CD4-positive, CD25-positive, alpha-beta regulatory T cell (primary cell): ENCODE results near the gene CDK2. TPM values are rescaled to one million over a fixed set of nuclear protein-coding genes. Genes with fewer than 3 reads are reported as not detected.
"Not testable (repeated sequence)": the region's sequence is repeated elsewhere in the genome, so short reads cannot be mapped to it uniquely, and the experiment has no call there.

Experiments used
- ATAC-seq, 2 donors: fragments of 150-1000 bp; cut with Tn5 transposase; one replicate each; pipeline ENCODE4 v1.10.0; 2021; ENCODE audit warnings: low read depth in 2 of 2, moderate number of reproducible peaks in 2 of 2, moderate library complexity in 1 of 2
- DNase-seq, 3 donors: peaks; one replicate each; pipeline versions ENCODE4 v3.0.0 to v3.0.0-alpha.2; 2012 to 2022; ENCODE audit warnings: mixed read lengths in 1 of 3
- H3K27ac ChIP-seq: one replicate; pipeline ENCODE4 v1.7.0; 2013; ENCODE audit warnings: mild to moderate bottlenecking, low read length; ENCODE audit not compliant: insufficient read depth, poor library complexity, severe bottlenecking
- H3K27me3 ChIP-seq: one replicate; pipeline ENCODE4 v1.7.0; 2013; ENCODE audit warnings: low read length; ENCODE audit not compliant: control insufficient read depth, insufficient read depth
- H3K36me3 ChIP-seq: one replicate; pipeline ENCODE4 v1.7.0; 2013; ENCODE audit warnings: mild to moderate bottlenecking, low read length, moderate library complexity; ENCODE audit not compliant: control insufficient read depth, insufficient read depth
- H3K4me1 ChIP-seq: 2 replicates; pipeline ENCODE4 v1.7.0; 2013; ENCODE audit warnings: mild to moderate bottlenecking, low read length; ENCODE audit not compliant: insufficient read depth, control insufficient read depth, poor library complexity, severe bottlenecking
- H3K4me3 ChIP-seq: one replicate; pipeline ENCODE4 v1.7.0; 2013; ENCODE audit warnings: low read depth, mild to moderate bottlenecking, low read length, moderate library complexity
- H3K9me3 ChIP-seq, 2 experiments: 1 replicate in 1 of 2; 2 replicates in 1 of 2; pipeline ENCODE4 v1.7.0; 2013; ENCODE audit warnings: low read length in 2 of 2, mild to moderate bottlenecking in 1 of 2, moderate library complexity in 1 of 2; ENCODE audit not compliant: control insufficient read depth in 2 of 2
- H3K27ac Mint-ChIP-seq, 3 donors: one replicate each; pipeline ENCODE4 v1.8.0; 2020 to 2022; ENCODE audit warnings: mild to moderate bottlenecking in 3 of 3, mixed read lengths in 3 of 3, moderate library complexity in 2 of 3
- H3K27me3 Mint-ChIP-seq: one replicate; pipeline ENCODE4 v1.8.0; 2022; ENCODE audit warnings: mild to moderate bottlenecking, mixed read lengths
- H3K36me3 Mint-ChIP-seq: one replicate; pipeline ENCODE4 v1.8.0; 2020; ENCODE audit warnings: mixed read lengths
- H3K4me1 Mint-ChIP-seq, 4 donors: one replicate each; pipeline ENCODE4 v1.8.0; 2020 to 2022; ENCODE audit warnings: mixed read lengths in 4 of 4, mild to moderate bottlenecking in 1 of 4
- H3K4me3 Mint-ChIP-seq, 4 donors: one replicate each; pipeline ENCODE4 v1.8.0; 2020 to 2022; ENCODE audit warnings: mild to moderate bottlenecking in 4 of 4, mixed read lengths in 4 of 4, moderate library complexity in 3 of 4
- H3K9me3 Mint-ChIP-seq, 7 donors: one replicate each; pipeline ENCODE4 v1.8.0; 2020 to 2022; ENCODE audit warnings: mixed read lengths in 7 of 7, mild to moderate bottlenecking in 3 of 7, moderate library complexity in 2 of 7
- polyA plus RNA-seq, 4 donors: library from polyadenylated mRNA; unstranded; fragments of 300-500 nt; fragmentation: Illumina TruSeq; gene quantifications; one replicate each; pipeline ENCODE4 v1.2.3, GENCODE V29; 2021
- total RNA-seq: library from RNA; stranded (reverse); gene quantifications from one replicate; pipeline ENCODE4 v1.2.3, GENCODE V29; 2022

The CDK2 gene
- total and polyA plus RNA-seq, 5 donors from 2014 or later: 8.4 to 28.0 (median 10.7) TPM

- Mint-ChIP-seq H3K27me3 (no peaks in the 10 kb centered on the region), H3K27ac (no peak overlapping the region), H3K4me3 (no peak overlapping the region), H3K9me3 (no peaks in the 10 kb centered on the region), H3K4me1 (peaks cover 8 to 34% (median 17%) of the 10 kb centered on the region in 4 donors), H3K36me3 (peaks cover 30% of the 10 kb centered on the region)
- Histone ChIP-seq H3K36me3 (peaks cover 43% of the 10 kb centered on the region), H3K27me3 (no peaks in the 10 kb centered on the region), H3K4me1 (no peaks in the 10 kb centered on the region), H3K4me3 (no peak overlapping the region), H3K9me3 (no peaks in the 10 kb centered on the region), H3K27ac (no peak overlapping the region)
- no peak for DNase-seq
- ATAC-seq: no peak
Observed at GRCh38 chr12:55983232-55983842, 16.7 kb downstream of the CDK2 start.

GRCh38 chr12:55984861-55985260 lies 18.2 kb downstream of the CDK2 start:
- Mint-ChIP-seq H3K4me1 (peaks cover 0 to 23% (median 8%) of the 10 kb centered on the region in 4 donors), H3K36me3 (peaks cover 30% of the 10 kb centered on the region), H3K27ac (no peak overlapping the region), H3K9me3 (no peaks in the 10 kb centered on the region), H3K4me3 (no peak overlapping the region), H3K27me3 (no peaks in the 10 kb centered on the region)
- Histone ChIP-seq H3K4me1 (no peaks in the 10 kb centered on the region), H3K27me3 (no peaks in the 10 kb centered on the region), H3K4me3 (no peak overlapping the region), H3K9me3 (no peaks in the 10 kb centered on the region), H3K27ac (no peak overlapping the region), H3K36me3 (peaks cover 49% of the 10 kb centered on the region)
- ATAC-seq (no peak), DNase-seq (no peak)

- Histone ChIP-seq H3K27me3 (no peaks in the 10 kb centered on the region), H3K27ac (no peak overlapping the region), H3K9me3 (no peaks in the 10 kb centered on the region), H3K4me3 (no peak overlapping the region), H3K4me1 (no peaks in the 10 kb centered on the region), H3K36me3 (peaks cover 52% of the 10 kb centered on the region)
- ATAC-seq (no peak), DNase-seq (no peak)
- Mint-ChIP-seq H3K36me3 (peaks cover 35% of the 10 kb centered on the region), H3K27ac (no peak overlapping the region), H3K27me3 (no peaks in the 10 kb centered on the region), H3K9me3 (no peaks in the 10 kb centered on the region), H3K4me1 (peaks cover 0 to 20% (median 6%) of the 10 kb centered on the region in 4 donors), H3K4me3 (no peak overlapping the region)
Observed at GRCh38 chr12:55985341-55985740, 18.7 kb downstream of the CDK2 start.

- not testable (repeated sequence) for H3K27ac Mint-ChIP-seq, H3K4me1 ChIP-seq, H3K4me3 ChIP-seq, ATAC-seq, H3K27me3 ChIP-seq, H3K27ac ChIP-seq, H3K9me3 ChIP-seq, DNase-seq, H3K27me3 Mint-ChIP-seq, H3K9me3 Mint-ChIP-seq, H3K4me3 Mint-ChIP-seq
- peaks cover 0 to 15% (median 5%) of the 10 kb centered on the region in 4 donors for H3K4me1 Mint-ChIP-seq
- H3K36me3 ChIP-seq: peaks cover 54% of the 10 kb centered on the region
- peaks cover 36% of the 10 kb centered on the region for H3K36me3 Mint-ChIP-seq
Observed at GRCh38 chr12:55985976-55986375, 19.3 kb downstream of the CDK2 start.

GRCh38 chr12:55991110-55991509 lies 24.5 kb downstream of the CDK2 start:
- DNase-seq (no peak), ATAC-seq (no peak)
- Mint-ChIP-seq H3K4me1 (peaks cover 2 to 8% (median 3%) of the 10 kb centered on the region in 4 donors), H3K27ac (peak overlapping the region in 1 of 3 donors; percentile 39), H3K36me3 (peaks cover 43% of the 10 kb centered on the region), H3K27me3 (no peaks in the 10 kb centered on the region), H3K4me3 (no peak overlapping the region), H3K9me3 (no peaks in the 10 kb centered on the region)
- Histone ChIP-seq H3K4me1 (peaks cover 3% of the 10 kb centered on the region), H3K27ac (no peak overlapping the region), H3K36me3 (peaks cover 62% of the 10 kb centered on the region), H3K9me3 (no peaks in the 10 kb centered on the region), H3K4me3 (no peak overlapping the region), H3K27me3 (no peaks in the 10 kb centered on the region)

GRCh38 chr12:55993230-55993853 lies 26.7 kb downstream of the CDK2 start:
- no peak overlapping the region for H3K4me3 ChIP-seq
- no peak overlapping the region for H3K4me3 Mint-ChIP-seq
- peaks cover 57% of the 10 kb centered on the region for H3K36me3 ChIP-seq
- H3K9me3 Mint-ChIP-seq: no peaks in the 10 kb centered on the region
- peaks cover 6 to 29% (median 16%) of the 10 kb centered on the region in 4 donors for H3K4me1 Mint-ChIP-seq
- no peaks in the 10 kb centered on the region for H3K27me3 ChIP-seq
- DNase-seq (no peak), ATAC-seq (no peak)
- H3K9me3 ChIP-seq: no peaks in the 10 kb centered on the region
- no peaks in the 10 kb centered on the region for H3K27me3 Mint-ChIP-seq
- H3K4me1 ChIP-seq: peaks cover 18% of the 10 kb centered on the region
- no peak overlapping the region for H3K27ac ChIP-seq
- peak overlapping the region in 2 of 3 donors; percentile 20 to 25 for H3K27ac Mint-ChIP-seq
- peaks cover 40% of the 10 kb centered on the region for H3K36me3 Mint-ChIP-seq

- H3K27me3 Mint-ChIP-seq: no peaks in the 10 kb centered on the region
- Histone ChIP-seq H3K4me3 (no peak overlapping the region), H3K4me1 (peaks cover 18% of the 10 kb centered on the region), H3K9me3 (no peaks in the 10 kb centered on the region), H3K27me3 (no peaks in the 10 kb centered on the region), H3K36me3 (peaks cover 42% of the 10 kb centered on the region), H3K27ac (peak overlapping the region; percentile 50)
- no peak overlapping the region for H3K4me3 Mint-ChIP-seq
- no peaks in the 10 kb centered on the region for H3K9me3 Mint-ChIP-seq
- no peak for DNase-seq
- H3K36me3 Mint-ChIP-seq: peaks cover 30% of the 10 kb centered on the region
- ATAC-seq: no peak
- H3K27ac Mint-ChIP-seq: peak overlapping the region in 1 of 3 donors; percentile 52
- H3K4me1 Mint-ChIP-seq: peaks cover 6 to 37% (median 26%) of the 10 kb centered on the region in 4 donors
Observed at GRCh38 chr12:55995366-55995765, 28.7 kb downstream of the CDK2 start.
